ENCODE results near the gene CDK8. TPM values are rescaled to one million over a fixed set of nuclear protein-coding genes. Genes with fewer than 3 reads are reported as not detected.
A peak's percentile ranks its signal among the peaks of the same experiment; 100 is the strongest.

CDK8 gene
- total RNA-seq, 1 donor from 2014 or later: 30.0 TPM

GRCh38 chr13:26219726-26220125 lies 34.2 kb upstream of the CDK8 start:
- Mint-ChIP-seq H3K4me1 (peaks cover 34% of the 10 kb centered on the region), H3K27me3 (ENCODE audit: low read depth) (no peaks in the 10 kb centered on the region), H3K4me3 (no peak overlapping the region), H3K27ac (ENCODE audit: unreplicated experiment) (no peak overlapping the region), H3K36me3 (ENCODE audit: low read depth) (peaks cover 14% of the 10 kb centered on the region), H3K9me3 (no peaks in the 10 kb centered on the region)
- TF ChIP-seq CTCF (conservative IDR thresholded peaks at IDR 0.05): no peak
- DNase-seq (ENCODE audit: low read depth, low spot score): no peak

DNA sequence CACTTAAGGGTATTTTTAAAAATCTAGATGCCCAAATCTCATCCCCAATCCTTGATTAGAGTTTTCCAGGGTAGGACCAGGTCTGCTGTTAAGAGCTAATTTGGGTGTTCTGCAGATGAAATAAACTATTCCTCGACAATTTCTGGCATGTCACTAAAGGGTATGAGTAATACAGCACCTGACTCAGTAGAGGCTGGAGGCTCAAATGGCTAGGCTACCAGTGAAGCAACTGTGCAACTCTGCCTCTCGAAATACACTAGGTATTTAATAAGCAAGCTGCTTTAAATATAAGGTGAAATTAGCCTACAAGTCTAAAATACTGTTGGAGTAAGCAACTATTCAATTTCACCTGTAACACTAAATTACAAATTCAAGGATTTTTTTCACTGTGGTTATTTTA lies 33.4 kb upstream of the CDK8 start:
- Mint-ChIP-seq H3K27ac (ENCODE audit: unreplicated experiment) (no peak overlapping the region), H3K4me3 (peak overlapping the region; percentile 94), H3K36me3 (ENCODE audit: low read depth) (peaks cover 8% of the 10 kb centered on the region), H3K27me3 (ENCODE audit: low read depth) (peaks cover 1% of the 10 kb centered on the region), H3K9me3 (no peaks in the 10 kb centered on the region), H3K4me1 (peaks cover 34% of the 10 kb centered on the region)
- TF ChIP-seq CTCF (conservative IDR thresholded peaks at IDR 0.05): no peak
- DNase-seq (ENCODE audit: low read depth, low spot score): no peak

DNA sequence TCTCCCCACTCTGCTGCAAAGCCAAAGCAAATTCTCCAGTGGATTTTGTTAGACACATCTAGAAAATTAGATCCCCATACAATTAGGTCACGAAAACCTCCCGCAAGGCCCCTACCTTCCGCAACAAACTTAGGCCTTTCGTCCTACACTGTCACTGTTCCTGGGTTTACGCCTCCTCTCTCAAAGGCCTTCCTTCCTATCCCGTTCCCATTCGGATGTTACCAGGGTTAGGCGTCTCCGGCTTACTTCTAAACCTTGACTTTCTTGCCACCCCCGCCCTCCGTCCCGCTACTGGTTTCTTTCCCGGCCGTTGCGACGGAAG lies 32.6 kb upstream of the CDK8 start:
- Mint-ChIP-seq H3K36me3 (ENCODE audit: low read depth) (peaks cover 8% of the 10 kb centered on the region), H3K4me3 (peak overlapping the region; percentile 94), H3K27me3 (ENCODE audit: low read depth) (peaks cover 5% of the 10 kb centered on the region), H3K27ac (ENCODE audit: unreplicated experiment) (peak overlapping the region; percentile 99), H3K9me3 (no peaks in the 10 kb centered on the region), H3K4me1 (peaks cover 34% of the 10 kb centered on the region)
- no peak for TF ChIP-seq CTCF (conservative IDR thresholded peaks at IDR 0.05)
- DNase-seq (ENCODE audit: low read depth, low spot score): no peak

- Mint-ChIP-seq H3K27me3 (ENCODE audit: low read depth) (peaks cover 5% of the 10 kb centered on the region), H3K9me3 (no peaks in the 10 kb centered on the region), H3K4me3 (peak within 1 kb of the TSS; percentile 94), H3K36me3 (ENCODE audit: low read depth) (peaks cover 7% of the 10 kb centered on the region), H3K4me1 (peaks cover 34% of the 10 kb centered on the region), H3K27ac (ENCODE audit: unreplicated experiment) (peak within 1 kb of the TSS; percentile 100)
- DNase-seq (ENCODE audit: low read depth, low spot score): peak; percentile 73
- no peak for TF ChIP-seq CTCF (conservative IDR thresholded peaks at IDR 0.05)
These were observed 32.0 kb upstream of the CDK8 start, which contains the start of gene RNF6 for GRCh38 chr13:26221721-26222519. Gene RNF6 (minus strand): TSS chr13:26222314. CDS start chr13:26219649, 2,665 bp downstream.

GRCh38 chr13:26222520-26223046 lies 31.3 kb upstream of the CDK8 start:
- DNase-seq (ENCODE audit: low read depth, low spot score): no peak
- Mint-ChIP-seq H3K9me3 (no peaks in the 10 kb centered on the region), H3K27ac (ENCODE audit: unreplicated experiment) (peak overlapping the region; percentile 100), H3K27me3 (ENCODE audit: low read depth) (peaks cover 5% of the 10 kb centered on the region), H3K4me3 (peak overlapping the region; percentile 94), H3K36me3 (ENCODE audit: low read depth) (peaks cover 2% of the 10 kb centered on the region), H3K4me1 (peaks cover 34% of the 10 kb centered on the region)
- no peak for TF ChIP-seq CTCF (conservative IDR thresholded peaks at IDR 0.05)

All from neural crest cell (in vitro differentiated cells).